RCC 7860 (cell line): ENCODE data around the gene PTPRF.

Experiments used
- DNase-seq: peaks from one replicate; pipeline ENCODE4 v3.0.0-alpha.2; 2015; ENCODE audit warnings: low spot score
- FAIRE-seq: peaks from 2 replicates; lab custom pipeline; 2012; peaks lifted over from hg19 to GRCh38; lab: Jason Lieb, UNC

The PTPRF gene

DNA sequence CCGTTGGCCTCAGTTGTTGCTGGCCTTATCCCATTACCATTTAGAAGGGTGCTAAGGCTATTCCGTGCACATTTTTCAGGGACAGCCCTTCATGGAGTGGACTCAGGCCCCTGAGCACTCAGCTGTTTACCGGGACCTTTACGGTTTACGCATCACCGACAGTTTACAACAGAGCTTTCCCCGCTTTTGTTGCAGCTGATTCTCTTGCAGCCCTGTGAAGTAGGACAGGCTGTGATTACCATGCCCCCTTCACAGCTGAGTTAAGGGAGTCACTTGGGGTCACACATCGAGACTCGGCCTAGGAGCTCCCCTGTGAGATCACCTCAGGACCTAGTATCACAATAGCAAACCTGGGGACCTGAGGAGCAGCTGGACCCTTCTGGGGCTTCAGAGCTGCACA lies 41.9 kb downstream of the PTPRF start:
- DNase-seq = no peak
- no peak for FAIRE-seq

DNA sequence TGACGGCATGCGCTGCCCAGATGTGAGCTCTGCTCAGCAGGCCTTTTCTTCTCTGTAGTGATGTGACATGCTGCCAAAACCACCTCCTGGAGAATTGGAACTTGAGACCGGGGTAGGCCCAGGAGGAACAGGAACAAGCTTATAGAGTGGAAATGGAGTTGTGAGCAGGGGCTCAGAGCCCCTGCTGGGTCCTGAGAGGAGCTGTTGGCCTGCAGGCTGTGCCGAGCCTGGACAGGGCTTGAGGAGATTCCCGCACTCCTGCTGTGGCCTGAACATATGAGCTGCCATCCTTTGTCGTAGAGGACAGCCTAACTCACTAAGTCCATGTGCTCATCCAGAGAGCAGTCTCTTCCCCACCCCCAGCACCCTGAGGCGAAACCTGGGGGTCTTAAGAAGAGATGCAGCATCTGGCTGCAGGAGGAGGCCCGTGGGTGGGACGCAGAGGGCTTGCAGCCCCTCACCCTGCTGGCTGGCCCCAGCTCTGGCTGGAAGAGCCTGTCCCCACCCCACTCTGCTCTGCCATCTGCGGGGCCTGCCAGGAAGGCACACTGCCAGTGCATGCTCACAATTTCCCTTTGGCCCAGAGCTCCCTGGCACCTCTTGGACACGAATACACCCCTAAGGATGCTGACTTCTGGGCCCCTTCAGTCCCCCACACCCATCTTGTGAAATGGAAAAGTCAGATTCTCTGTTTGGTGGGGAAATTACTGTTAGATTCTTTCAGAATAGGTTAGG lies 42.5 kb downstream of the PTPRF start:
- no peak for DNase-seq
- no peak for FAIRE-seq

DNA sequence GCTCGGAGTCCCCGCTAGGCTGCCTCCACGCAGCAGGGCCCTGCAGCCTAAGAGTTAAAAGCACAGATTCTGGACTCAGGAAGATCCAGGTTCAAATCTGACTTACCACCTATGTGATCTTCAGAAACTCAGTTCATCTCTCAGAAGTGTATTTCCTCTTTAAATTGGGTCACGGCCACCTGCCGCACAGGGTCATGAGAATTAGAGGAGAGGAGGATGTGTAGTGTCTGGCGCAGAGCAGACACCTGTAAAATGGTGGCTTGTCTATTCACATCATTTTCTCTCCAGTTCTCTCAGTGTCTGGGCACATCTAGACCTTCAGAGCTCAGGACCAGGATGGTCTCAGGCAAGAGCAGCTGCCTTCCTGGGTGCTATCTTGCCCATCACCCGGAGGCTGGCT lies 45.8 kb downstream of the PTPRF start:
- no peak for FAIRE-seq
- DNase-seq = no peak

DNA sequence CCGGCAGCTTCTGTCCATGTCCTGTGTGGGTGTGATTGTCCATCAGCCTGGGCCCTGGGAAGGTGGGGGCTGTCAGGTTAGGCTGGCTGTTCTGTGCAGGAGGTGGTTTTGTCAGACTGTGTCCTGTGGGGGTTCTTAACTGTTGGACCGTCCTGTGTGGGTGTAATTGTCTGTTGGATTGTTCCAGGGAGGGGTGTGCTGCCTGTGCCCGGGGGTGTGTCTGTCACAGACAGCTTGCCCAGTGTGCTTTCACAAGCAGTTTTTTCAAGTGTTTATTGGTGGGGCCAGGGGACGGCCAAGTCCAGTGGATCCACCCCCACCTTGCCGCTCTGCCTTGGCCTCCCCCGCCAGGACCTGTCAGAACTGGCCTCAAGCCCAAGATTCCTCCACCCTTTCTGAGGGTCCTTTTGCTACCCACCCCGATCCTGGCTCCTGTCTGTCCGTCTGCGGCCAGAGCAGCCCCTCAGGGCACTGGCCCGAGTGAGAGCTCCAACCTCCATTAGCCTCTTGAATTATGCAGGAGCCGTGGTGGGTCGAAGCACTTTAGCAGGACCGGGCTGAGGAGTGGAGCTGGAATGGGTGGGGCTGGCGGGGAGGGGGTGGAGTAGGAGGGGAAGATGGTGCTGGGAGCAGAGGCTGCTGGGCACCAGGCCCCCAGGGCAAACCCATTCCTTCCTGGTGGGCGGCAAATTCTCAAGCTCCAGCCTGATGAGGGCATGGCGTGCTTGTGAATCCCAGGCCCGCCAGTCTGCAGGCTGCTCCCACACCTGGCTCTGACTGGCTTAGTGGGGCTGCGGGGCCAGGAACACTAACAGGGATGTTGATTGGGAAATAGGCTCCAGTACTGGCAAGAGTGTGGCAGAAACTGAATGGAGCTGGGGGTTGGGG lies 47.2 kb downstream of the PTPRF start:
- FAIRE-seq (no peak), DNase-seq (no peak)

DNA sequence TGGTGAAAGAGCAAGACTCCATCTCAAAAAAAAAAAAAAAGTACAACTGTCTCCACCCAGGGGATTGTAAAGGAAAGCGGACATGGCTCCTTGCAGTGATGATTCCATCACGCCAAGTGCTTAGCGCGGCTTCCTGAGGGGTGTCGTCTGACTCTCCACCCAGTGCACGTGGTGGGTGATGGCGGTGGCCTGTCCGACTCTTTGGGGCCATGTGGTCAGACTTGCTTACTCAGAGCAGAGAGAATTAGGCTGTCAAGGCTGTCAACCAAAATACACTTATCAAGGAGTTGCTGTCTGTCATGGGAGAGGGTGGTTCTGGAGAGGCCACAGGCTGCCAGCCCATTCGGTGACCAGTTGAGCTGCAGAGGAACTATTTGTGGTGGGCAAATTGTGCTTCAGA lies 49.4 kb downstream of the PTPRF start:
- DNase-seq = no peak
- FAIRE-seq = no peak

DNA sequence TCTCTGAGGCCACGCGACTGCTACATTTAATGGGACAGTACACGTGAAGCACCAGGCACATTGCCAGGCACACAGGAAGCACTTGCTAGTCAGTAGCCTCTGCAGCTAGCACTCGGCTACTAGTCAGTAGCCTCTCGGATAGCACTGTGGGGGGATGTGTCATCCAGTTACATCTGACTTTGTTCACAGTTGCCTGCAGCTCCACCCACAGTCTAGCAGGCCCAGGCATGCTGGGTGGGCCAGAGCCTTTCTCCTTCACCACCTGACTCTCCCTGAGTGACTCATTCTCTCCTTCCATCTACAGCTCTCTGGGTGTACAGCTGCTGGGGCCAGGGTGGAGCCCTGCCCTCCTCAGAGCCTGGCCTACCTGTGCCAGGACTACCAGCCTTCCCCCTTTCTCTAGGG lies 51.5 kb downstream of the PTPRF start:
- peak; percentile 97 for DNase-seq
- peak; percentile 95 for FAIRE-seq

DNA sequence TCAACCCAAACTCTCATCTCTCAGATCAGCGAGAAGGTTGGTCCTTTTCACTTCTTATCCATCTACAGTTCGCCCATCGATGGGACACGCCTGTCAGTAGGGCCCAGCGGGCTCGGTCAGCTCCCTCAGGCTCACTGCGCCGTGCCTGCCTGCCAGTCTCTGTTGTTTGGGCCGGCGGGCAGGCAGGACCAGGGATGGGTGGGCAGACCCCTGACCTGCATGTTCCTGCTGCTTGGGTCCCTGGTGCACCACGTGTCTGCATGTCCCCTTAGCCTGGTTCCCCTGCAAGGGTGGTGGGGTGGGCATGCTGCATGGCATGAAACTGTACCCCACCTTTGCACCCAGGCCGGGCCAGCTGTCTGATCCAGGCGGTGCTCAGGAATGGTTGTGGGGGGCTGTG lies 52.4 kb downstream of the PTPRF start:
- no peak for FAIRE-seq

DNA sequence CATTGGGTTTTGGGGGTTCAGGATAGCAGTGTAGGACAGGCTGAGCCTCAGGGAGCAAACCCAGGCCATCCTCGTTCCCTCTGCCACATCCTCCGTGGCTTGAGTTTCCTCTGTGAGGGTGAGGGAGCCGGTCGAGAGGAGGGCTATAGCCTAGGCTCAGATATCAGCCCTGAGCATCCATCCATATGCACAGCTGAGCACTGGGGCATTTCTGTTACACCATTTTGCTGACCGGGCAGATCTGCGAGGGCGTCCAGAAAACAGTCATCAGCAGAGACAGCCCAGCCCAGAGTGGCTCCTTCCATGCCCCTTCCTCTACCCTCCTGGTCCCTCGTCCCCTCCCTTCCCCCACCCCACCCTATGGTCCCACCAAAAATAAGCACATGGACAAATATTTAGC lies 53.5 kb downstream of the PTPRF start:
- no peak for DNase-seq
- FAIRE-seq = no peak

More for the DNA sequence above, 52.4 kb downstream of the PTPRF start:
- DNase-seq = no peak

DNA sequence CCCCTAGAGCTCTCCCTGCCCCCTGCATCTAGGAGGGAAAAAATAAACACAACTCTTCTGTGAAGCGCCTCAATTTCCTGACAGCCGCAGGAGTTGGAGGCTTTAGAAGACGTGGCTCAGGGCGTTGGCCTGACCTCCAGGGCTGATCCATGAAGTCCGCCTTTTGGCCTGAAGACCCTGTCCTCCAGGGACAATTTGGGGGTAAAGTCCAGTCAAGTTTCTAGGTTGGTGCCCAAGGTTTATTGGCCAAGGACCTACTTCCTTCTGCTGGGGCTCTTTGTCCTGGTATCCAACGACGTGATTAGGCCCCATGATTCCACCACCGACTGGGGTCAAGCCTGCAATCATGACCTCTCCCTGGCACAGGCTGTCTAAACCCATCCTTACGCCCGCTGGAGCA lies 54.9 kb downstream of the PTPRF start:
- FAIRE-seq (no peak), DNase-seq (no peak)

DNA sequence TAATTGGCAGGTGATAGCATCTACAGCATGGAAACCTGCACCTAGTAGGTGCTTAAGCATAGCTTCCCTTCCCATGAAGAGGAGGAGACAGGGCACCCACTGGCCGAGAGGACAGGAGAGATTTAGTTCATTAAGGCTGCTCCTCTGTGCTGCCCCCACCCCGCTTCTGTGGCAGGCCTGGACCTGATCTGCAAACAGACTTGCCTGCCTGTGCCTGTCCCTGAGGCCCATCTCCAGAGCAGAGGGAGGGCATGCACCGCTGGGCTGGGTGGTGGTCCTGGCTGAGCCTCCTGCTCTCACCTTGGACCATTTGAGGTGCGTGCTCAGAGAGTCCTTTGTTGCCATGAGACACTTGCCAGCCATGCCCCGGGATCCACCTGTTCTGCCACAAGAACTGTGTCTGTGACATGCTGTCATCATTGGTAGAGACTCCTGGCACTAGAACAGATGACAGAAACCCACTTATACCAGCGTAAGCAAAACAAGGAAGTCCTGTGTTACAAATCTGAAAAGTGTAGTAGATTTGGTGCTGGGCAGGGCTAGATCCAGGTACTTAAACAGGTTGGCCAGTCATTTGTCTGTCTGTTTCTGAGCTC lies 55.6 kb downstream of the PTPRF start:
- FAIRE-seq = no peak

DNA sequence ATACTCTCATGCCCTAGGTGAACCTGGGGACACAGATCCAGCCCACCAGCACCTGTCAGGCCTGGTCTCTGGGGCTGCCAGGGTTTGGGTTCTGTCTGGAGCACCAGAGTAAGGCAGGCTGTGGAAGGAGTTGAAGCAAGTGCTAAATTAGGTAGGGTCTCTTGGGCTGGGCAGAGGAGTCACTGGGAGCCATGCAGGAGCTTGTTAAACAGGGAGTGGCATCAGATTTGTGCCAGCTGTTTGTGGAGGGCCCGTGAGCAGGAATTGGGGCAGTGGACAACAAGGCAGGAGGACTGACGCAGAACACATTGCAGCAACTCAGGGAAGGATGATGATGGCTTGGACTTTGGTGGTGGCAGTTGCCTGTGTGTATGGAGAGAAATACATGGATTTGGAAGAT lies 56.3 kb downstream of the PTPRF start:
- no peak for DNase-seq
- no peak for FAIRE-seq

More for the DNA sequence above, 55.6 kb downstream of the PTPRF start:
- no peak for DNase-seq

DNA sequence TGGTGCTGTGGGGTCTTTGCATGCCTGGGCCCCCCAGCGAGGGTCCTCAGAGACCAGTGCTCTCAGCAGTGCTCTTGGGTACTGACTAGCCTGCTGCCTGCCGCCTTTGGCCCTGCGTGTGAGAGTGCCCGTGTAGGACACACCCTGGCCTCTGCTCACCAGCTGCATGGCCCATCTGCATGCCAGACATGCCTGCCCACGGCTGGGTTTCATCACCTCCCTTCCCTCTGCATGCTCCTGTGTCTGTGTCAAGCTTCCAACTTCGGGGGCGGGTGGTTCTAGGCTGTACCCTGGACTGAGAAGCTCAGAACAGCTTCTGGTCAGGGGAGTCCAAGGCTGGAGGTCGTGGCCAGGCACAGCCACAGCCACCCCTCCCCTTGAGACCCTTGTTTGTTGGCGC lies 56.9 kb downstream of the PTPRF start:
- no peak for FAIRE-seq

DNA sequence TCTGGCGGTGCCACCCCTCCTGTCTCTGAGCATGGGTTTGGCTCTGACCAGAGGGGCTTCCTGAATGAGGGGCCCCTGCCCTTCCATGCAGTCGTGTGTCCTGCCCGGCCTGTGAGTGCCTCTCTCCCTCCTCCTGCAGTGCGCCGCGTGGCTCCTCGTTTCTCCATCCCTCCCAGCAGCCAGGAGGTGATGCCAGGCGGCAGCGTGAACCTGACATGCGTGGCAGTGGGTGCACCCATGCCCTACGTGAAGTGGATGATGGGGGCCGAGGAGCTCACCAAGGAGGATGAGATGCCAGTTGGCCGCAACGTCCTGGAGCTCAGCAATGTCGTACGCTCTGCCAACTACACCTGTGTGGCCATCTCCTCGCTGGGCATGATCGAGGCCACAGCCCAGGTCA lies 57.9 kb downstream of the PTPRF start:
- DNase-seq (no peak), FAIRE-seq (no peak)

More for the DNA sequence above, 56.9 kb downstream of the PTPRF start:
- DNase-seq = no peak

DNA sequence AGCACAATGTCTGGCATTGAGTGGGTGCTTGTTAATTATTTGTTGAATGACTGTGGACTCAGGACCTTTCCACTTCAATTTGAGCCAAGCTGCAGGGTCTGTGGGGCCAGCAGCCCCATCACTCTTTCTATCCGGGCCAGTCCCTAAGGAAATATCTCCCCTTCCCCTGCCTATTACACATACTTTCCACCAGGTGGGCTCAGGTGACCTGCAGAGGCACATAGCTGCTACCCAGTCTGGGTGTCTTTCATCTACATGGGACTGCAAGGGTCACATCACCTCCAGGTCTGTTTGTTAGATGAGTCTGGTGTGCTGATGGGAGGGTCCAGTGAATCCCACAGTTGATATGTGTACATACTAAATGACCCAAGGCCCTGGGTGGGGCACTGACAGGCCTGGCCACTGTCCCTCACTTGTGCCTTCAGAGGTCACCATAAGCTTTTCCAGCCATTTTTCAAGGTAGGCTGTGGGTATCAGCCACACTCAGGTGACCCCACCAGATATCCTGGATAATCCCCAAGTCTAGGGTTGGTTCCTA lies 59.8 kb downstream of the PTPRF start:
- FAIRE-seq (no peak), DNase-seq (no peak)

DNA sequence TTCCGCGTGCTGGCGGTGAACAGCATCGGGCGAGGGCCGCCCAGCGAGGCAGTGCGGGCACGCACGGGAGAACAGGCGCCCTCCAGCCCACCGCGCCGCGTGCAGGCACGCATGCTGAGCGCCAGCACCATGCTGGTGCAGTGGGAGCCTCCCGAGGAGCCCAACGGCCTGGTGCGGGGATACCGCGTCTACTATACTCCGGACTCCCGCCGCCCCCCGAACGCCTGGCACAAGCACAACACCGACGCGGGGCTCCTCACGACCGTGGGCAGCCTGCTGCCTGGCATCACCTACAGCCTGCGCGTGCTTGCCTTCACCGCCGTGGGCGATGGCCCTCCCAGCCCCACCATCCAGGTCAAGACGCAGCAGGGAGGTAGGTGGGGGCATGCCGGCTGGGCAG lies 60.5 kb downstream of the PTPRF start:
- DNase-seq (no peak), FAIRE-seq (no peak)

DNA sequence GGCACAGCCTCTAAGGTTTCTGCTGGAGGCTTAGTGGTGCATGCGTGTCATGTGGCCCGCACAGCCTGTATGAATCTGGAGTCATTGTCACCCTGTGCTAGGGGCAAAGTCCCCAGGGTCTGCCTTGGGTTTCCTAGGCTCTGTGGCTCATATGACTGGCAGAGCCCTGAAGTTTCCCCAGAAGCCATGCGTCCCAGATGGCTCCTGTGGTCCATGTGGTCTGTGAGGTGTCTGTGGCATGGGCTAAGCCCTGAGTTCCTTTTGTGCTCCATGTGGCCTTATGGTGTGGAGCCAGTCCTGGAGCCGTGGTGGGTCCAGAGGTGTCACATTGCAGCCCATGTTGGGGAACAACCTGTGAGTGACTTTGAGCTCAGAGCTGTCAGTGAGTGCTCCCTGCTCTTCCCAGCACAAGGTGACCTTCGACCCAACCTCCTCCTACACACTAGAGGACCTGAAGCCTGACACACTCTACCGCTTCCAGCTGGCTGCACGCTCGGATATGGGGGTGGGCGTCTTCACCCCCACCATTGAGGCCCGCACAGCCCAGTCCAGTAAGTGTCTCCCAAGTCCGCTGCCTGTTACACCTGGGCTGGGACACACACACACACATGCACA lies 61.5 kb downstream of the PTPRF start:
- no peak for FAIRE-seq
- no peak for DNase-seq

DNA sequence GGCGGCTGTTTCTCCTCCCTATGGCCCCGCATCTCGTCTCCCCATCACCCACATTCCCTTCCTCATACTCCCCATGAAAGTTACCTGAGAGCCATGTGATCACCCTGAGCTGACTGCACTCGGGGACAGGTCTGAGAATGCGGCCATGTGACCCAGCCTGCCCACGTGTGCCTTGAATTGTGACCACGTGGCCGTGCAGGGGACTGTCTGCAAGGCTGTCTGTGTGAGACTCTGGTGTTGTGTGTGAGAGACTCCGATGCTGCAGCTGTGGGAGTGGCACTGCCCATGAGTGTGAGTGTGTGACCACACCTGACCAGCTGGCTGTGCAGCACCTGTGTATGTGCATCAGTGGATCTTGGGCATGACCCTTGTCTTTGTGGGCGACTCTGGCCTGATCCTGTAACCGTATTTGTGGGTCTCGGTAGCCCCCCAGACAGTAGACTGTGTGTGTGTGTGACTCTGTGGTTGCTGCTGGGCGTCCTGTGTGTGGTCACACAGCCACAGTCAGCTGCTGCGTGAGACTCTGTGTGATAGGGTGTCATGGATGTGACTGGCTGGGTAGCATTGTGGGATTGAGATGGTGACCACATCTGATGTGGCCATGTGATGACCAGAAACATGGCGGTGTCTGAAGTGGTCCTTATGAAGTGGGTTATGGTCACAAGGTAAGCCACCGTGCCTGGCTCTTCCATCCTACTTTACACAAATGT lies 62.4 kb downstream of the PTPRF start:
- DNase-seq (no peak), FAIRE-seq (no peak)

DNA sequence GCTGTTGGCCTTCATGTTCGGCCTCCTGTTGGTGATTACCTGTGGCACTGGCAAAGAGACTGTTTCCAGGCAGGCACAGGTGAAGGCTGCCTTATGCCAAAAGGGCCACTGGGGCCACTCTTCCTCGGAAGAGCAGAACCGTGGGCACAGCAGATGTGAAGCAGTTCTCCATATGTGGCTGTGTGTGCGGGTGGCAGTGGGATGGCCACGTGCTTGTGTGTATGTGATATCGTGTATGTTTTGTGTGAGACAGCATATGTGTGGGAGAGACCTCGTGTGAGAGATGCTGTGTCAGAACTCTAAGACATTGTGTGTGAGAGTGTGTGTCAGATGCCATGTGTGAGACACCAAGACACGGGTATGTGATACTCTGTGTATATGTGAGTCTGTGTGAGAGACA lies 65.9 kb downstream of the PTPRF start:
- DNase-seq (no peak), FAIRE-seq (no peak)

DNA sequence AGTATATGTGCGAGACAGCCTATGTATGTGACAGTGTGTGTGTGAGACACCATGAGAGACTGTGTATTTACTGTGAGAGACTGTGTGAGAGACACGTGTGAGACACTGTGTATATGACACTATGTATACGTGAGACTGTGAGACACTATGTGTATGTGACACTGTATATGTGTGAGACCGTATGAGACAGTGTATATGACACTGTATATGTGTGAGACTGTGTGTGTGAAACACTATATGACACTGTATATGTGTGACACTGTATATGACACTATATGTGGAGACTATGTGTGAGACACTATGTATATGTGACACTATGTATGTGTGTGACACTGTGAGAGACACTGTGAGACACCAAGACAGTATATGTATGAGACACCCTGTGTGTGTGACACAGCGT lies 66.3 kb downstream of the PTPRF start:
- DNase-seq = no peak
- FAIRE-seq = no peak

DNA sequence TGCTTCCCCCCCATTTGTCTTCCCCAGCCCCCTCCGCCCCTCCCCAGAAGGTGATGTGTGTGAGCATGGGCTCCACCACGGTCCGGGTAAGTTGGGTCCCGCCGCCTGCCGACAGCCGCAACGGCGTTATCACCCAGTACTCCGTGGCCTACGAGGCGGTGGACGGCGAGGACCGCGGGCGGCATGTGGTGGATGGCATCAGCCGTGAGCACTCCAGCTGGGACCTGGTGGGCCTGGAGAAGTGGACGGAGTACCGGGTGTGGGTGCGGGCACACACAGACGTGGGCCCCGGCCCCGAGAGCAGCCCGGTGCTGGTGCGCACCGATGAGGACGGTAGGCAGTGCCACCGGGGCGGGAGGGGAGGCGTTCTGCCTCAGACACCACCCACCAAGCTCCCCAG lies 67.0 kb downstream of the PTPRF start:
- no peak for FAIRE-seq

DNA sequence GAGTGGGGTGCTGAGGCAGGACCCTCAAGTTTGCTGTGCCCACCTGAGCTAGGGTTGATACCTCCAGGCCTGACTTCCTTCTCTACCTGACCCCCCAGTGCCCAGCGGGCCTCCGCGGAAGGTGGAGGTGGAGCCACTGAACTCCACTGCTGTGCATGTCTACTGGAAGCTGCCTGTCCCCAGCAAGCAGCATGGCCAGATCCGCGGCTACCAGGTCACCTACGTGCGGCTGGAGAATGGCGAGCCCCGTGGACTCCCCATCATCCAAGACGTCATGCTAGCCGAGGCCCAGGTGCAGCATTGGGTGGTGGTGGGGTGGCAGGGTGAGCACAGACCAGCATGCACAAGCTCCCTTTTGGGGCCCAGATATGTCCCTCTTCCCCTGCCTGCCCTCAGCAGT lies 67.9 kb downstream of the PTPRF start:
- no peak for FAIRE-seq
- no peak for DNase-seq

More for the DNA sequence above, 67.0 kb downstream of the PTPRF start:
- DNase-seq = no peak
